ENCODE measurements around the gene BRPF1. TPM values are rescaled to one million over a fixed set of nuclear protein-coding genes. Genes with fewer than 3 reads are reported as not detected.

BRPF1 gene
- total RNA-seq, 2 experiments from 2014 or later = 23.7 to 25.6 TPM

DNA sequence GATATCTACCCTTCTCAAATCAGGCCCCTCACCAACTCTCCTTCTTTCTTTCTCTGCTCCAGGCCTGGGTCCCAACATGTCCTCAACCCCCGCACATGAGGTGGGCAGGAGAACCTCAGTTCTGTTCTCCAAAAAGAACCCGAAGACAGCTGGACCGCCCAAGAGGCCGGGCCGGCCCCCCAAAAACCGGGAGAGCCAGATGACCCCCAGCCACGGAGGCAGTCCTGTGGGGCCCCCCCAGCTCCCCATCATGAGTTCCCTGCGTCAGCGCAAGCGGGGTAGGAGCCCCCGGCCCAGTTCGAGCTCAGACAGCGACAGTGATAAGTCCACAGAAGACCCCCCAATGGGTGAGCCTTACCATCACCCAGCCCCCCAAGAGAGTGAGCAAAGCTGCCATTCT lies 12.6 kb downstream of the BRPF1 start:
- DNase-seq (no peak), ATAC-seq (ENCODE audit: poor library complexity) (no peak)
- H3K27ac Mint-ChIP-seq = no peak overlapping the region
- POLR2A ChIA-PET = interaction anchor here (0.9 to 3.3 kb wide), 2 partner anchors 12 to 95 kb away, joined by 4 to 16 read pairs; partner anchors contain the start of genes BRPF1 and MTMR14
- H3K36me3 Mint-ChIP-seq (ENCODE audit: low read depth) = peaks cover 92% of the 10 kb centered on the region
- H3K27me3 Mint-ChIP-seq = no peaks in the 10 kb centered on the region
- H3K4me3 ChIP-seq (ENCODE audit: low read length) = no peak overlapping the region
- H3K4me3 Mint-ChIP-seq = no peak overlapping the region
- peaks cover 3% of the 10 kb centered on the region for H3K4me1 ChIP-seq (ENCODE audit: insufficient read depth, low read length)
- no peaks in the 10 kb centered on the region for H3K9me3 ChIP-seq (ENCODE audit: control insufficient read depth in 1 of 2, insufficient read depth in 1 of 2, low read length in 2 of 2)
- CTCF ChIA-PET = no interaction called here
- peaks cover 2% of the 10 kb centered on the region for H3K4me1 Mint-ChIP-seq (ENCODE audit: low read depth)
- TF ChIP-seq, protein P1, sequence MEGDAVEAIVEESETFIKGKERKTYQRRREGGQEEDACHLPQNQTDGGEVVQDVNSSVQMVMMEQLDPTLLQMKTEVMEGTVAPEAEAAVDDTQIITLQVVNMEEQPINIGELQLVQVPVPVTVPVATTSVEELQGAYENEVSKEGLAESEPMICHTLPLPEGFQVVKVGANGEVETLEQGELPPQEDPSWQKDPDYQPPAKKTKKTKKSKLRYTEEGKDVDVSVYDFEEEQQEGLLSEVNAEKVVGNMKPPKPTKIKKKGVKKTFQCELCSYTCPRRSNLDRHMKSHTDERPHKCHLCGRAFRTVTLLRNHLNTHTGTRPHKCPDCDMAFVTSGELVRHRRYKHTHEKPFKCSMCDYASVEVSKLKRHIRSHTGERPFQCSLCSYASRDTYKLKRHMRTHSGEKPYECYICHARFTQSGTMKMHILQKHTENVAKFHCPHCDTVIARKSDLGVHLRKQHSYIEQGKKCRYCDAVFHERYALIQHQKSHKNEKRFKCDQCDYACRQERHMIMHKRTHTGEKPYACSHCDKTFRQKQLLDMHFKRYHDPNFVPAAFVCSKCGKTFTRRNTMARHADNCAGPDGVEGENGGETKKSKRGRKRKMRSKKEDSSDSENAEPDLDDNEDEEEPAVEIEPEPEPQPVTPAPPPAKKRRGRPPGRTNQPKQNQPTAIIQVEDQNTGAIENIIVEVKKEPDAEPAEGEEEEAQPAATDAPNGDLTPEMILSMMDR (IDR thresholded peaks at IDR 0.05) = no peak
- H3K27ac ChIP-seq (ENCODE audit: low read depth in 1 of 2, low read length in 2 of 2) = no peak overlapping the region
- intact Hi-C loops (cut with DNase I, micrococcal nuclease) = no loop called here
- H3K27me3 ChIP-seq (ENCODE audit: control insufficient read depth in 1 of 2, insufficient read depth in 2 of 2, low read length in 2 of 2) = no peaks in the 10 kb centered on the region
- no peaks in the 10 kb centered on the region for H3K9me3 Mint-ChIP-seq
- peaks cover 93% of the 10 kb centered on the region for H3K36me3 ChIP-seq (ENCODE audit: insufficient read depth, low read length)

DNA sequence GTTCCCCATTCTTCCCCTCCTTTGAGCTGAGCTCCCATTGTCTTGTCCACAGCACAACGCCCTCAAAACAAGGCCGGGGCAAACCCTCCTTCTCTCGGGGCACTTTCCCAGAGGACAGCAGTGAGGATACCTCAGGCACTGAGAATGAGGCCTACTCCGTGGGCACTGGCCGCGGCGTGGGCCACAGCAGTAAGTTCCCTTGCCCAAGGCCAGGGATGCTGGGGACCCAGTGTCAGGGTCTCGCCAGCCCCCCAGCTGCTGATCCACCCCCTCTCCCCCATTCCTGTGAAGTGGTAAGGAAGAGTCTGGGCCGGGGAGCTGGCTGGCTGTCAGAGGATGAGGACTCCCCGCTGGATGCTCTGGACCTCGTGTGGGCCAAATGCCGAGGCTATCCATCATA lies 14.0 kb downstream of the BRPF1 start:
- Mint-ChIP-seq H3K27me3 (no peaks in the 10 kb centered on the region), H3K36me3 (ENCODE audit: low read depth) (peaks cover 92% of the 10 kb centered on the region), H3K9me3 (no peaks in the 10 kb centered on the region), H3K4me1 (ENCODE audit: low read depth) (peaks cover 16% of the 10 kb centered on the region), H3K4me3 (no peak overlapping the region), H3K27ac (no peak overlapping the region)
- TF ChIP-seq, protein P1 (IDR thresholded peaks at IDR 0.05) = no peak
- H3K27ac ChIP-seq (ENCODE audit: low read depth in 1 of 2, low read length in 2 of 2) = no peak overlapping the region
- peaks cover 12% of the 10 kb centered on the region for H3K4me1 ChIP-seq (ENCODE audit: insufficient read depth, low read length)
- DNase-seq (no peak), ATAC-seq (ENCODE audit: poor library complexity) (no peak)
- intact Hi-C loops (cut with DNase I, micrococcal nuclease) = loop anchor here in 1 of 2 experiments (5.0 kb wide), 3 partner anchors 62 to 147 kb away; partner anchors contain the start of gene JAGN1
- POLR2A ChIA-PET = no interaction called here
- no peaks in the 10 kb centered on the region for H3K9me3 ChIP-seq (ENCODE audit: control insufficient read depth in 1 of 2, insufficient read depth in 1 of 2, low read length in 2 of 2)
- CTCF ChIA-PET = interaction anchor here (0.5 kb wide), 1 partner anchor 1591 kb away, joined by 5 read pairs; no protein-coding TSS in a partner anchor
- peaks cover 80% of the 10 kb centered on the region for H3K36me3 ChIP-seq (ENCODE audit: insufficient read depth, low read length)
- no peaks in the 10 kb centered on the region for H3K27me3 ChIP-seq (ENCODE audit: control insufficient read depth in 1 of 2, insufficient read depth in 2 of 2, low read length in 2 of 2)
- H3K4me3 ChIP-seq (ENCODE audit: low read length) = no peak overlapping the region

DNA sequence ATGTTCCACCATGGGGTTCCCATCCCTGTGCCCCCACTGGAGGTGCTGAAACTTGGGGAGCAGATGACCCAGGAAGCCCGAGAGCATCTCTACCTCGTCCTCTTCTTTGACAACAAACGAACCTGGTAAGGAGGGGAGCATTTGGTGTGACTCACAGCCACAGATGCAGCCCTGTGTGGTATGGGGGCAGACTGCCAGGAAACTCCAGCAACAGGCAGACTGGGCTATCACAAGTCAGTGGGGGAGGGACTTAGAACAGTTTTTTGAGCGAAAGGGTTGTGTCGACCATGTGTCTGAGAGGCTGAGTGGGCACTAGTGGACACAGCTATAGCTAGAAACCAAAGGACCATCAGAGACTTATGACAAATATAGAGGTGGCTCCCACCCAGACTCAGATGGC lies 14.8 kb downstream of the BRPF1 start:
- no peaks in the 10 kb centered on the region for H3K9me3 Mint-ChIP-seq
- H3K4me1 Mint-ChIP-seq (ENCODE audit: low read depth) = peaks cover 24% of the 10 kb centered on the region
- peaks cover 89% of the 10 kb centered on the region for H3K36me3 Mint-ChIP-seq (ENCODE audit: low read depth)
- TF ChIP-seq, protein P1 (IDR thresholded peaks at IDR 0.05) = no peak
- H3K36me3 ChIP-seq (ENCODE audit: insufficient read depth, low read length) = peaks cover 71% of the 10 kb centered on the region
- CTCF ChIA-PET = no interaction called here
- H3K4me3 ChIP-seq (ENCODE audit: low read length) = no peak overlapping the region
- POLR2A ChIA-PET = no interaction called here
- no peak overlapping the region for H3K27ac ChIP-seq (ENCODE audit: low read depth in 1 of 2, low read length in 2 of 2)
- intact Hi-C loops (cut with DNase I, micrococcal nuclease) = loop anchor here in 1 of 2 experiments (5.0 kb wide), 3 partner anchors 61 to 146 kb away; partner anchors contain the start of gene JAGN1
- no peak for ATAC-seq (ENCODE audit: poor library complexity)
- H3K27ac Mint-ChIP-seq = no peak overlapping the region
- H3K9me3 ChIP-seq (ENCODE audit: control insufficient read depth in 1 of 2, insufficient read depth in 1 of 2, low read length in 2 of 2) = no peaks in the 10 kb centered on the region
- no peak overlapping the region for H3K4me3 Mint-ChIP-seq
- H3K27me3 ChIP-seq (ENCODE audit: control insufficient read depth in 1 of 2, insufficient read depth in 2 of 2, low read length in 2 of 2) = no peaks in the 10 kb centered on the region
- H3K27me3 Mint-ChIP-seq = no peaks in the 10 kb centered on the region
- H3K4me1 ChIP-seq (ENCODE audit: insufficient read depth, low read length) = peaks cover 20% of the 10 kb centered on the region
- no peak for DNase-seq
